Measurements from ENCODE around the gene DDIAS. TPM values are rescaled to one million over a fixed set of nuclear protein-coding genes. Genes with fewer than 3 reads are reported as not detected.
A peak's percentile ranks its signal among the peaks of the same experiment; 100 is the strongest.

DDIAS gene, protein sequence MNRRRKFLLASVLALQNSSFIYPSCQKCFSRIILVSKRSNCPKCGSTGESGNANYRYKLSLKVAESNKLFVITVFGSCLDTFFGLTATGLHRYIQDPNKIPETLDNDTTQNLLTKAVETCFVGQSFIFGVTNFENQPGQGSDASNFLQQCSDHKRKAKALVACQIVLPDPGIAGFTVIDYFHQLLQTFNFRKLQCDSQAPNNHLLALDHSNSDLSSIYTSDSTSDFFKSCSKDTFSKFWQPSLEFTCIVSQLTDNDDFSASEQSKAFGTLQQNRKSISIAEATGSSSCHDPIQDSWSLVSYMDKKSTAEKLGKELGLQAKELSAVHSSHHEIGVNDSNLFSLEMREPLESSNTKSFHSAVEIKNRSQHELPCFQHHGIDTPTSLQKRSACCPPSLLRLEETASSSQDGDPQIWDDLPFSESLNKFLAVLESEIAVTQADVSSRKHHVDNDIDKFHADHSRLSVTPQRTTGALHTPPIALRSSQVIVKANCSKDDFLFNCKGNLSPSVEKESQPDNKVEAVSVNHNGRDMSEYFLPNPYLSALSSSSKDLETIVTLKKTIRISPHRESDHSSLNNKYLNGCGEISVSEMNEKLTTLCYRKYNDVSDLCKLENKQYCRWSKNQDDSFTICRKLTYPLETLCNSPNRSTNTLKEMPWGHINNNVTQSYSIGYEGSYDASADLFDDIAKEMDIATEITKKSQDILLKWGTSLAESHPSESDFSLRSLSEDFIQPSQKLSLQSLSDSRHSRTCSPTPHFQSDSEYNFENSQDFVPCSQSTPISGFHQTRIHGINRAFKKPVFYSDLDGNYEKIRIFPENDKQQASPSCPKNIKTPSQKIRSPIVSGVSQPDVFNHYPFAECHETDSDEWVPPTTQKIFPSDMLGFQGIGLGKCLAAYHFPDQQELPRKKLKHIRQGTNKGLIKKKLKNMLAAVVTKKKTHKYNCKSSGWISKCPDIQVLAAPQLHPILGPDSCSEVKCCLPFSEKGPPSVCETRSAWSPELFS
- 18.8 and 22.9 TPM in 2 replicates for total RNA-seq (2014; rRNA removed; shearing (Covaris generic))

DNA sequence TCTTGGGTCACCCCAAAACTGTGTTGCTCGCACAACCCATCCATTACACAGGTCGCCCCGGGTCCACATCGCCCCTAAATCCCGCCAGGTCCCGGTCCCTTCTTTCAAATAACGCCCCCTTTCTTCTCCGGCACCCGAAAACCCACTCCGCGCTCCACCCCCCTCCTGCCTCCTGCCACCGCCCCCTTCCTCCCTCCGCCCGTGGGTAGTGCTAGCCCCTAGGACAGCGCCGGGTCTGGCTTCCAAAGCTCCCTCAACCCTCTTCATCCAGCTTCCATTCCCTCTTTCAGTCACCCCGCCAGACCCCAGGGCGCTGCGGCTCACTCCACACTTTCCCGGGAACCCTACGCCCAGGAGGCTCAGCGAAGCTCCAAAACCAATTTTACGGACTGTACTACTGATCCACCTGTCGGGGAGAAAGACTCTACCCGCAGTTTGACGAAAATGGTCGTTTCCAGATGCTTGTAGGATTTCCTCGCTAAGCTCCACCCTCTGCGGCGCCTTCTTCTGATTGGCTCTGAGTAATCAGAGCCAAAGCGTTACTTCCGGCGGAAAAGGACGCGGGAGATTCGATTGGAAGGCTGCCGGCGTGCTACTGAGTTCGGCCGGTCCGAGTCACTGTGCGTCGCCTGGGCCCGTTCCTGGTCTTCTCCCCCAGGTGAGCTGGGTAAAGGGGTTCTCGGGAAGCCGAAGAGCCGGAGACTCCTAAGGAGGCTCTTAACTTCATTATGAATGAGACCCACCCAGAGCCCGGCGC, at the start of gene DDIAS:
TSS of gene DDIAS (plus strand) at position 572 of the 757 bp plus-strand sequence. CDS start 13,003 bp downstream, outside the sequence.
- peak; percentile 99 for DNase-seq (ENCODE audit: low read depth)

DNA sequence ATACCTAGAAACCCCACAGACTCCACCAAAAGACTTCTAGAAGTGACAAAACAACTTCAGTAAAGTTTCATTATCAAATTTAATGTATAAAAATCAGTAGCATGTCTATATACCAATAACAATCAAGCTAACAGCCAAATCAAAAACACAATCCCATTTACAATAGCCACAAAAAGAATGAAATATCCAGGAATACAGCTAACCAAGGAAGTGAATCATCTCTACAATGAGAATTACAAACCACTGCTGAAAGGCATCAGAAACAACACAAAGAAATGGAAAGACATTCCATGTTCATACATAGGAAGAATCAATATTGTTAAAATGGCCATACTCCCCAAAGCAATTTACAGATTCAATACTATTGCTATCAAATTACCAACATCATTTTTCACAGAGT, 47.3 kb upstream of the DDIAS start:
- DNase-seq (ENCODE audit: low read depth): peak; percentile 28

DNA sequence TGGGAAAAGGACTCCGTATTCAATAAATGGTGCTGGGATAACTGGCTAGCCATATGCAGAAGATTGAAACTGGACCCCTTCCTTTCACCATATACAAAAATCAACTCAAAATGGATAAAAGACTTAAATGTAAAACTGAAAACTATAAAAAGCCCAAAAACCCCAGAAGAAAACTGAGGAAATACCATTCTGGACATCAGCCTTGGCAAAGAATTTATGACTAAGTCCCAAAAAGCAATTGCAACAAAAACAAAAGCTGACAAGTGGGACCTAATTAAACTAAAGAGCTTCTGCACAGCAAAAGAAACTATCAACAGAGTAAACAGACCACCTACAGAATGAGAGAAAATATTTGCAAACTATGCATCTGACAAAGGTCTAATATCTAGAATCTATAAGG, 46.6 kb upstream of the DDIAS start:
- DNase-seq (ENCODE audit: low read depth): peak; percentile 32

DNA sequence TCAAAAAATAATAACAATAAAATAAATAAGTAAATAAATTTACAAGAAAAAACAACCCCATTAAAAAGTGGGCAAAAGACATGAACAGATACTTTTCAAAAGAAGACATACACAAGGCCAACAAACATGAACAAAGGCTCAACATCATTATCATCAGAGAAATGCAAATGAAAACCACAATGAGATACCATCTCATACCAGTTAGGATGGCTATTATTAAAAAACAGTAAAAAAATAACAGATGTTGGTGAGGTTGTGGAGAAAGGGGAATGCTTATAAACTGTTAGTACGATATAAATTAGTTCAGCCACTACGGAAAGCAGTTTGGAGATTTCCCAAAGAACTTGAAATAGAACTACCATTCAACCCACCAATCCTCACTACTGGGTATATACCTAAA, 45.9 kb upstream of the DDIAS start:
- peak; percentile 66 for DNase-seq (ENCODE audit: low read depth)

DNA sequence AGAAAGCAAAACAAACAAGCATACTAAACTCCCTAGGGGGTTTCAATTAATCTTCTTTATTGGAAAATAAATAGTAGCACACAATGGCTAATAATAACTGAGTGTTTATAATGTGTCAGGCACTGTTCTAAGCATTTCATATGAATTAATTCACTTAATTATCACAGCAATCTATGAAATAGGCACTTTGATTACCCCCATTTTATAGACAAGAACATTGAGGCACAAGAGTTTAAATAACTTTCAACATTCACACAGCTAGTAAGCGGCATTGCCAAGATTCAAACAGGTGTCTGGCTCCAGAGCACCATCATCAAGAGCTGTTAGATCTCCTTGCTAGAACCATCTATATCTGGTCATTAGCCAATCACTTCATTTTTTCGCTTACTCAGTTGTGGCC, 44.4 kb upstream of the DDIAS start:
- no peak for DNase-seq (ENCODE audit: low read depth)

GRCh38 chr11:82858133-82858532, 43.4 kb upstream of the DDIAS start:
- DNase-seq (ENCODE audit: low read depth): no peak

GRCh38 chr11:82858556-82859091, 42.9 kb upstream of the DDIAS start:
- DNase-seq (ENCODE audit: low read depth): peak; percentile 85

GRCh38 chr11:82859750-82860149, 41.8 kb upstream of the DDIAS start:
- no peak for DNase-seq (ENCODE audit: low read depth)

DNA sequence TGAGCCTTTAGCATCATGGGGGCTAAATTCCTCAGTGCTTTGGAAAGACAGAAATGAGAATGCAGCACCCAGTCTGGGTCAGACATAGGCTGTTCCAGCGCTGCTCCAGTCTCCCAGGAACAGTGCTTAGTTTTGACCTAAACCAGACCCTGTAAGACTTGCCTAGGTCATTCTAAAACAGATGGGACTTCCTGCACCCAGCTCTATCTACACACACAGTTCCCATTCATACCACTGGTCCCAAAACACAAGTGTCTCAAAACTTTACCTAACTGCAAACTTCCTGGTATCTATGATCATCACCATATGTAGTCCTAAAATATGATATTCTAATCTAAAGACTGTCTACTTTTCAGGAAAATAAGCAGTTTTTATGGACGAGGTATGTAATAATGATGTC, 39.2 kb upstream of the DDIAS start:
- no peak for DNase-seq (ENCODE audit: low read depth)

GRCh38 chr11:82863209-82863608, 38.3 kb upstream of the DDIAS start:
- DNase-seq (ENCODE audit: low read depth): no peak

DNA sequence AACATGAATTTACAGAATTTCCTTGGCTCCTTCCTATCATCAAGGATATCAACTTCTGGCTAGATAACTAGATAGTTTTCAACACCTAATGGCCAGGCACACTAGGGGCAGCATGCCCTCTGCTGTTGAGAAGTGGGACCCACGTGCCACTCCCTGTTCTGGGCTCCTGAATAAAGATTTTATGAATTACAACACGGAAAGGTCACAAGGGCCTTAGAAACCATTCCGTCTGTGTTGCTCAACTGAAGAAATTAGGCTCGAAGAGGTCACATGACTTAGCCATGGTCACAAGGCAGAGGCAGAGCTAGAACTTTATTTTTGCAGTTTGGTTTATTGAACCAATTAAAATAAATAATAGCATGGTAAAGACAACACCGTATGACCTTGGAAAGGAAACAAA, 37.3 kb upstream of the DDIAS start:
- DNase-seq (ENCODE audit: low read depth): peak; percentile 63

GRCh38 chr11:82865841-82866240, 35.7 kb upstream of the DDIAS start:
- peak; percentile 39 for DNase-seq (ENCODE audit: low read depth)

GRCh38 chr11:82867495-82868082, 33.9 kb upstream of the DDIAS start:
- DNase-seq (ENCODE audit: low read depth): peak; percentile 64

- no peak for DNase-seq (ENCODE audit: low read depth)
Observed at GRCh38 chr11:82869657-82870056, 31.9 kb upstream of the DDIAS start.

DNA sequence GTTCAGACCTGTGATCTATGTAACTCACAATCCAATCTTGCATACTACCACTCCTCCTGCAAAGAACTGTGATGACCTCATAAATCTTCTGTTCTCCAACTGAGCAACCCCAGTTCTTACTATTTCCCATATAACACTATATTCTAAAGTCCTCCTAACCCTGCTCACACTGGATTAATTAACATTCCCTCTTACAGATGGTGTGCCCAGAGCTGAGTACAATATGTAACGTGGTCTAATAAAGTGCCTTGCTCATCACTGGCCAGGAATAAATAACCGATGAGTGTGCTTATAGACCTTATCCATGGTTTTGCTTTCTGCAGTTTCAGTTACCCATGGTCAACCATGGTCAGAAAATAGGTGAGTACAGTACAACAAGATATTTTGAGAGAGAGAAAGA, 29.9 kb upstream of the DDIAS start:
- no peak for DNase-seq (ENCODE audit: low read depth)

DNA sequence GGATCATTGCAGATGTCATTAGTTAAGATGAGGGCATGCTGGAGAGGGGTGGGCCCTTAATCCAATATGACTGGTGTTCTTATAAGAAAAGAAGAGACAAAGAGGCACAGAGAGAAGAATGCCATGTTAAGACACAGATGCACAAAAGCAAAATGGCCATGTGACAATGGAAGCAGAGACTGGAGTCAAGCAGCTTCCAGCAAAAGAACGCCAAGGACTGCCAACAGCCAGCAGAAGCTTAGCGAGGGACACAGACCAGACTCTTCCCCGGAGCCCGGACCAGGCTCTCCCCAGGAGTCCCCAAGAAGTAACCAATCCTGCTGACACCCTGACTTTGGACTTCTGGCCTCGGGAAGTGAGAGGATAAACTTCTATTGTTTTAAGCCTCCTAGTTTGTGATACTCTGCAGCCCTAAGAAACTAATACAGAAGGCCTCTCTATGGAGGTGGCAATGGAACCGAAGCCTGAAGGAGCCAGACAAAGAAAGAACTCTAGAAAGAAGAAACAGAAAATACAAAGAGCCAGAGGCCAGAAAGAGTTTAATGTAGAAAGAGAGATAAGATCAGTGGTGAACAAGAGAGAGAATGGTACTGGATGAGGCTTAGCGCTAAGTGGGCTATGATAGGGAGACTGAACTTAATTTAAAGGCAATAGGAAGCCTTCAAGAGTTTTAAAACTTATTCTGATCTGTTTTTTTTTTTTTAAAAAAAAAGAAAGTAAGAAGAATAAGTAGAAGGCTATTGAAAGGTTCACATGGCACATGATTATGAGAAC, 29.0 kb upstream of the DDIAS start:
- DNase-seq (ENCODE audit: low read depth): no peak

DNA sequence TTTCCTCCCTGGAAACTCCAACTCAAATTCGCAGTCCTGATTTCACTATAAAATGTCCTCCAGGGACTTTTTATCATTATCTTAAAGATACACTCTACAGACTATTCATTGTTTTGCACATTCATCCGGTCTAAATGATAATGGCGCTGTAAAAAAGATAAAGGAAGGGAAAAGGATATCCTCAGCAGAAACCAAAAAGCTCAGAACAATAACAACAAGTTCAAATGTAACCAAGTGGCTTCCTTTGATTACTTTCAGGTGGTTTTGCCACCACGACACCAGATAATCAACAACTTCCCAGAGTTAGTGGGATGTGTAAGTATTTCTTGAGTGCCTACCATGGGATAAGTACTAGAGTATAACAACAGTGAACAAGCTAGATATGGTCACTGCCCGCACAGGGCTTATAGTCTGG, 27.6 kb upstream of the DDIAS start:
- no peak for DNase-seq (ENCODE audit: low read depth)

DNA sequence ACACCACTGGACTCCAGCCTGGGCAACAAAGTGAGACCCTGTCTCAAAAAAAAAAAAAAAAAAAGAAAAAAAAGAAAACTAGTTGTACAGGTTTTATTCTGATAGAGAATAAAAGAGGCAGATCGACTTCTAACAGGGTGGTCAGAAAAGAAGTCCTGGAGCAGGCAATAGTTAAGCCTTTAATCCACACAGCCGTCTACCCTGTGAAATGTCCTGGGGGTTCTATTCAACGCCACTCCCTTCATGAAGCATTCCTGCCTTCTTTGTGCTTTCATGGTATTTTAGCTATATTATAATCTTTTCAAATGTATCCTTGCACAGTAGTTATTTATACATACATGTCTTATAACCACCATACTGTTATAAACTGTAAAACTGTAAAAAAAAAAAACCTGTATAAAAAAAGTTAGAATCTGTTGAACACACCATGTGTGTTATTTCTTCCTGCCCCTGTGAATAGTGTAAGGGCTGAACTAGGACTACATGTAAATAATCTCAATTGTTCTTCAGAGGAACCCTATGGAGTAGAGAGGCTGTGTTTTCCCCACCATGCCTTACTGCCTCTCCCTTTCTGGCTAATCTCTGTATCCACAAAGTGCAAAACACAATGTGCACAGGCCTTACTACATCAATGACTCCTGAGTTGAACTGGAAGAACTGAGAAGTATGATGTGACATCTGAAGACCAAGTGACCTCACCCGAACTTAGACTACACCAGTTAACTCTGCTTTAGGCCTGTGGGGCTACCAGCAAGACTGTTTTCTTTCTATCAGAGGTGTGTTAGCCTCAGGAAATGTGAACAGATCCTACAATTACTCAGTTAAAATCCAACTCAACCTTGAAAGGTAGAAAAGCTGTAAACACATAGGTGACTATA, 26.7 kb upstream of the DDIAS start:
- no peak for DNase-seq (ENCODE audit: low read depth)

DNA sequence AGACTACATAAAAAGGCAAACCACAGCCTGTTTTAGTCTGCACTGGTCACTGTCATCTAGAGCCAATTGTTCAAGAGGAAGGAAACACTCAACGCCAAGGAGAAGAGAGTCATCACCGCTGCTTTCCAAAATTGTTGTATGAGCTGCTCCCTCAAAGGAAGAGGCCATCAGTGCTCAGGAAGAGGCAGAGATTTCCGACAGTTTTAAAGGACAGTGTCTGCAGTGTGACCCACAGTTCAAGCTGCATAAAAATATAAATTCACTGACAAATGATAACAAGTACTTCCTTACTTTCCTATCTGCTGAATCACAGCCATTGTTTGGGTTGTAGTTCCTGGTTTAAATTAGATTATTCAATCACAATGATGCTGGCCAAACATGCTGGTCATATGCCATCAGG, 17.7 kb upstream of the DDIAS start:
- no peak for DNase-seq (ENCODE audit: low read depth)

Measured in M059J (cell line).